Common myeloid progenitor, CD34-positive (primary cell): ENCODE results near the gene EXTL1.
A peak's percentile ranks its signal among the peaks of the same experiment; 100 is the strongest.

Experiments
- CTCF ChIA-PET: fragments of 350-600 bp; sonication (Branson Sonifier 250); formaldehyde crosslinking; loops from one replicate; lab custom pipeline; 2021; ENCODE audit warnings: antibody characterized with exemption; lab: Charles Lee
- POLR2A ChIA-PET: fragments of 350-600 bp; sonication (Branson Sonifier 250); formaldehyde crosslinking; loops from one replicate; lab custom pipeline; 2021; ENCODE audit warnings: antibody characterized with exemption; lab: Charles Lee
- DNase-seq, 3 donors: peaks; one replicate each; pipeline versions ENCODE4 v3.0.0 to v3.0.0-alpha.2; 2013
- H3K27ac ChIP-seq, 2 experiments: 1 replicate in 1 of 2; 2 replicates in 1 of 2; pipeline ENCODE4 v1.7.0; 2013; ENCODE audit warnings: inconsistent platforms in 2 of 2, low read length in 2 of 2, mild to moderate bottlenecking in 2 of 2, low read depth in 1 of 2, moderate library complexity in 1 of 2; ENCODE audit not compliant: severe bottlenecking in 2 of 2, insufficient read depth in 1 of 2, poor library complexity in 1 of 2
- H3K27me3 ChIP-seq, 5 experiments: replicated peaks in 2 of 5; 1 replicate in 3 of 5; 2 replicates in 2 of 5; pipeline versions ENCODE4 v1.6.1 to v1.7.0; 2013; ENCODE audit warnings: low read length in 4 of 5, mild to moderate bottlenecking in 2 of 5, moderate library complexity in 2 of 5, inconsistent platforms in 1 of 5; ENCODE audit not compliant: insufficient read depth in 5 of 5, control insufficient read depth in 4 of 5
- H3K36me3 ChIP-seq, 4 experiments: 1 replicate in 2 of 4; 2 replicates in 2 of 4; pipeline versions ENCODE4 v1.6.1 to v1.7.0; 2013; ENCODE audit warnings: low read length in 3 of 4, control low read depth in 1 of 4, mild to moderate bottlenecking in 1 of 4; ENCODE audit not compliant: control insufficient read depth in 4 of 4, insufficient read depth in 4 of 4
- H3K4me1 ChIP-seq, 4 experiments: 1 replicate in 3 of 4; 2 replicates in 1 of 4; pipeline versions ENCODE4 v1.6.1 to v1.7.1; 2013; ENCODE audit warnings: low read length in 3 of 4, mild to moderate bottlenecking in 3 of 4, control low read depth in 1 of 4, inconsistent platforms in 1 of 4, moderate library complexity in 1 of 4; ENCODE audit not compliant: control insufficient read depth in 4 of 4, insufficient read depth in 4 of 4; ENCODE audit errors: control extremely low read depth in 1 of 4
- H3K4me3 ChIP-seq, 7 experiments: 1 replicate in 4 of 7; 2 replicates in 3 of 7; pipeline versions ENCODE4 v1.5.1 to v1.7.0; 2013; ENCODE audit warnings: mild to moderate bottlenecking in 7 of 7, low read length in 6 of 7, moderate library complexity in 6 of 7, inconsistent platforms in 2 of 7, low read depth in 2 of 7, control low read depth in 1 of 7; ENCODE audit not compliant: insufficient read depth in 4 of 7, control insufficient read depth in 1 of 7; ENCODE audit errors: extremely low read depth in 1 of 7
- H3K9me3 ChIP-seq, 5 experiments: 1 replicate in 4 of 5; 2 replicates in 1 of 5; pipeline versions ENCODE4 v1.6.1 to v1.7.1; 2013; ENCODE audit warnings: low read length in 4 of 5, mild to moderate bottlenecking in 2 of 5, inconsistent platforms in 1 of 5, low read depth in 1 of 5, moderate library complexity in 1 of 5; ENCODE audit not compliant: control insufficient read depth in 4 of 5, insufficient read depth in 2 of 5; ENCODE audit errors: control extremely low read depth in 1 of 5
- WGBS: methylation state at CpG from one replicate; pipeline ENCODE4 v1.1.5; 2013; ENCODE audit not compliant: insufficient coverage; 5-methylcytosine and 5-hydroxymethylcytosine counted together

Gene EXTL1

GRCh38 chr1:26075421-26076144 lies 54.0 kb downstream of the EXTL1 start:
- no peak for DNase-seq
- H3K36me3 ChIP-seq, result no peaks in the 10 kb centered on the region
- no peaks in the 10 kb centered on the region for H3K9me3 ChIP-seq
- H3K4me1 ChIP-seq, result peaks cover 0 to 4% (median 0%) of the 10 kb centered on the region in 4 experiments
- no peak overlapping the region for H3K27ac ChIP-seq
- ChIA-PET CTCF (interaction anchor here (1.3 to 1.7 kb wide), 2 partner anchors 13 to 39 kb away, joined by 3 to 7 read pairs; no protein-coding TSS in a partner anchor), POLR2A (no interaction called here)
- no peak overlapping the region for H3K4me3 ChIP-seq
- 100% methylated on average over 1 of the region's 3 CpGs for WGBS
- H3K27me3 ChIP-seq, result peaks cover 0 to 13% (median 3%) of the 10 kb centered on the region in 5 experiments

- no peak for DNase-seq
- POLR2A ChIA-PET, result no interaction called here
- H3K4me3 ChIP-seq, result no peak overlapping the region
- CTCF ChIA-PET, result no interaction called here
- H3K4me1 ChIP-seq, result peaks cover 0 to 4% (median 0%) of the 10 kb centered on the region in 4 experiments
- WGBS, result no CpG with 5 or more reads among the region's 1 CpG
- H3K27me3 ChIP-seq, result peaks cover 0 to 10% (median 2%) of the 10 kb centered on the region in 5 experiments
- no peaks in the 10 kb centered on the region for H3K36me3 ChIP-seq
- H3K27ac ChIP-seq, result no peak overlapping the region
- H3K9me3 ChIP-seq, result no peaks in the 10 kb centered on the region
Measured at GRCh38 chr1:26077524-26077923, 55.9 kb downstream of the EXTL1 start.

- no peaks in the 10 kb centered on the region for H3K36me3 ChIP-seq
- H3K4me3 ChIP-seq, result no peak overlapping the region
- ChIA-PET CTCF (no interaction called here), POLR2A (no interaction called here)
- H3K27me3 ChIP-seq, result peaks cover 0 to 11% (median 2%) of the 10 kb centered on the region in 5 experiments
- no peak for DNase-seq
- H3K27ac ChIP-seq, result no peak overlapping the region
- H3K4me1 ChIP-seq, result peaks cover 0 to 4% (median 0%) of the 10 kb centered on the region in 4 experiments
- no peaks in the 10 kb centered on the region for H3K9me3 ChIP-seq
- WGBS, result 89% methylated on average over 6 of the region's 8 CpGs
Measured at GRCh38 chr1:26078286-26079177, 57.0 kb downstream of the EXTL1 start.

- H3K9me3 ChIP-seq, result no peaks in the 10 kb centered on the region
- POLR2A ChIA-PET, result no interaction called here
- DNase-seq, result no peak
- WGBS, result 90% methylated on average over 7 of the region's 7 CpGs
- H3K36me3 ChIP-seq, result no peaks in the 10 kb centered on the region
- H3K27me3 ChIP-seq, result peaks cover 0 to 15% (median 2%) of the 10 kb centered on the region in 5 experiments
- no peak overlapping the region for H3K4me3 ChIP-seq
- no peak overlapping the region for H3K27ac ChIP-seq
- H3K4me1 ChIP-seq, result peaks cover 0 to 4% (median 0%) of the 10 kb centered on the region in 4 experiments
- CTCF ChIA-PET, result no interaction called here
Measured at GRCh38 chr1:26079178-26079563, 57.6 kb downstream of the EXTL1 start.

GRCh38 chr1:26079960-26080814 lies 58.6 kb downstream of the EXTL1 start:
- Histone ChIP-seq H3K27ac (no peak overlapping the region), H3K9me3 (no peaks in the 10 kb centered on the region), H3K36me3 (no peaks in the 10 kb centered on the region), H3K4me1 (peaks cover 0 to 4% (median 0%) of the 10 kb centered on the region in 4 experiments), H3K4me3 (no peak overlapping the region), H3K27me3 (peaks cover 0 to 20% (median 3%) of the 10 kb centered on the region in 5 experiments)
- ChIA-PET POLR2A (no interaction called here), CTCF (no interaction called here)
- DNase-seq, result no peak
- 86% methylated on average over 6 of the region's 9 CpGs for WGBS

GRCh38 chr1:26081267-26082019 lies 59.9 kb downstream of the EXTL1 start:
- Histone ChIP-seq H3K36me3 (no peaks in the 10 kb centered on the region), H3K27ac (no peak overlapping the region), H3K4me1 (no peaks in the 10 kb centered on the region), H3K4me3 (no peak overlapping the region), H3K27me3 (peaks cover 0 to 20% (median 3%) of the 10 kb centered on the region in 5 experiments), H3K9me3 (no peaks in the 10 kb centered on the region)
- CTCF ChIA-PET, result interaction anchor here (0.8 kb wide), 1 partner anchor 45 kb away, joined by 4 read pairs; no protein-coding TSS in a partner anchor
- WGBS, result 36% methylated on average over 4 of the region's 8 CpGs
- POLR2A ChIA-PET, result no interaction called here
- peak in 2 of 3 donors; percentile 31 to 36 for DNase-seq
